NCI-H1930 (cell line): ENCODE data around the gene RXRA.

Source experiments
- DNase-seq, 2 experiments: peaks; one replicate each; lab custom pipeline; 2025; lab: John Stamatoyannopoulos, UW

The RXRA gene

DNA sequence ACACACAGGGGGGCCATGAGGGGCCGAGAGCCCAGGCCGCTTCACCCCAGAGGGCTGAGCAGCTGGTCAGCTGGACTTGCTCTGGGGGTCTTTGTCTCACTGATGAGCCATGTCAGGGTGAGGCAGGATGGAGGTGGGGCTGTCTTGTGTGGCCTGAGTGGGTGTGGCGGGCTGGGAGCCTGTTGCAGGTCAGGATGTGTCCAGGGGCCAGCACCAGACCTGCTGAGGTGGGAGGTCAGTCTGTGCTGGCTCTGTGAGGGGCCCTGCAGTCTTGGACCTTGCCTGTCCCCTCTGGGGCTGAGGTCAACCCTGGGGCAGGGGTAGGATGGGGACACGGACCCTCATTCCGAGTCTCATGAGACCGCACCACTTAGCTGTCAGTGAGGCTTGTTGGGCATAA, 56.9 kb downstream of the RXRA start:
- no peak for DNase-seq

DNA sequence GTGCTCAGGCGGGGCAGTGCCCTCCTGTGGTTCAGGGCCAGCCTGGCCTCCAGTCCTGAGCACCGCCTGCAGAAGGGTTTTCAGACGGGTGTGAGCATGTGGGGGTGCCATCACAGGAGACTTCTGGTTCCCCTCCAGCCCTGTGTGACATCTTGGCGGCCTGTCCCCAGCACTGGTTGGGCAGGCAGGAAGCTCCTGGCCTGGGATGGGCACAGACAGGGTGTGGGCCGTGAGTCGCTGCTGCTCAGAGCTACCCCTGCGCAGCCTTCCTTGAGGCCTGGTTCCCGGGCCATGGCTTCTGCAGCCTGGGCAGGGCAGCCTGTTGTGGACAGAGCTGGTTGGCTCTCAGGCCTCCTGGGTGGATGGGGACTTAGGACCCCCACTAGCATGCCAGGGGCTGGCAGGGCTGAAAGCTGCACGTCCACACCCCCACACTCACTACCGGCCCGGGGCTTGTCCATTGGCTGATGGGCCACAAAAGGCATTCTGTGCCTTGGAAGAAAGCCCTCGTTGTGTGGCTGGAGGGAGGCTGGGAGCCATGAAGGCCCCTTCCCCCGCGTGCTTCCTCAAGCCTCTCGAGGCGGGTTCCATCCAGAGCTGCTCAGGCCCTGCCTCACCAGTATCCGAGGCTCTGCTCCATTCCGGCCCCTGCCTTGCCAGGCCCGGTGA, 58.7 kb downstream of the RXRA start:
- no peak for DNase-seq

DNA sequence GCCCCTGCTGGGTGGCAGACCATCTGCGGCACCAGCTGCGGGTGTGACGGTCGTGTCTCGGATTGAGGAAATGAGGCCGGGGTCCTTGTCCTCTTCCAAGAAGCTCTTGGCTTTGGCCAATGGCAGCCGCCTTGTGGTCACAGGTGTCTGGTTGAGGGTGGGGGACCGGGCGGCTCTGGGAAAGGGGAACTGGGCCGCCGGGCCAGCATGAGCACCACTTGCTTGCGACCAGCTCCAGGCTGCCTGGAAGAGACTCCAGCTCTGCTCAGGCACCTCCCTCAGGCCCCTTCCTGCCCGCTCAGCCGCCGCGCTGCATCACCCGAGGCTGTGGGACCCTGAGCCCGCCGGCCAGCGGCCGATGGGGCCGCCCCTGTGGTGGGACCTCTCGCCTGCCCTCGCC, 59.7 kb downstream of the RXRA start:
- no peak for DNase-seq

DNA sequence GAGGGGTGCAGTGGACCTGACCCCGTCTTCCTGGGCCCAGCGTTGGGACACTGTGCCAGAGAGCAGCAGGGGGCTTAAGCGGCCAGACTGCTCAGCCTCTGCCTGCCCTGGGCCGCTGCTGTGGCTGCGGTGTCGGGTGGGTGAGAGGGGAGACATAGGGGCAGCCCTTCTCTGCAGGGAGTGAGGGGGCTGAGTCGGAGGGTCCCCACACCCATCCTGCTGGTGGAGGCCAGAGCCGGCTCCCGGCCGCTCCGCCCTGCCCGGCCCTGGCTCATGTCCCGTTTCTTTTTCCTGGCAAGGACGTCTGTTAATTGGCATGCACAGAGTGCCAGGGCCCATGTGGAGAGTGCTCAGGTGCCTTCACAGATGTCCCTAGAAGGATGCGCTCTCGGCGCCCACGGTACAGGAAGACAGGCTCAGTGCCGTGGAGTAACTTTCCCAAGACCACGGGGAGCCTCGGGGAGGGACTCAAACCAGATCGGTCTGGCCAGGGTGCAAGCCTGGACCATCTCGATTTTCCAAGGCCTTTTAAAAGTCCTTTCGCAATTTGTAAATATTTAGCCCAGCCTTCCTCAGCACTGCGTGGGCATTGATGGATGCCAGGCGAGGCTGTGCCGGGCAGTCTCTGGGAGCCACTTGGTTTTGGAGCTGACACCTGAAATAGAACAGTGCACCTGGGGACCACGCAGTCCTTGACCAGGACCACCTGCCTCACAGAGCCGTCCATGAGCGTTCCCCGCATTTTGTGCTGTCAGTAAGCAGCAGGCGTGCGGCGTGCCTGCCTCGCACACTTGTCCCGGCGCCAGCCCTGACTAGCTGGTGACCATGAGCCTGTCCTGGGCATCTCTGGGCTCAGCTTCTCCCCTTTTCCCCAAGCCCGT, 60.9 kb downstream of the RXRA start:
- DNase-seq = no peak

DNA sequence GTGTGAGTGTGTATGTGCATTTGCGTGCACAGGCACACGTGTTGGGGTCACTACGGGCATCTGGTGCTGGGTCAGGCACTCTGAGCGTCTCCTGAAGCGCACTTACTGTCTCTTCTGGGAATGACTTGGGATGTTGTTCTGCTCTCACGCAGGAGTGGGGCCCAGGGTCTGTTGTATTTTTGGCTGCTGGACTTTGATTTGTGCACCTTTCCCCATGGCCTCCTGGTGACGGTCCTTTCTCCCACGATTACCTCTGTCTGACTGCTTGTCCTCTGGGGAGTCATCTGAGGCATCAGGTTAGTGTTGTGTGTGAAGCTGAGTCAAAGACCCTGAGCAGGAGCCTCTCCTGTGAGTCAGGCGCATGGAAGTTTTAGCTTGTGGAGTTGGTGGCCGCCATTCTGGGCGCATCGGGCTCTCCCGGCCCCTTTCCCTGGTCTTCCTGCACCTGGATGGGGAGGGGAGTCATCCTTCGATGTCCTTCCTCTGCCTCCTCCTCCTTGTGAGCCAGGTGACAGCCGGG, 62.1 kb downstream of the RXRA start:
- no peak for DNase-seq

DNA sequence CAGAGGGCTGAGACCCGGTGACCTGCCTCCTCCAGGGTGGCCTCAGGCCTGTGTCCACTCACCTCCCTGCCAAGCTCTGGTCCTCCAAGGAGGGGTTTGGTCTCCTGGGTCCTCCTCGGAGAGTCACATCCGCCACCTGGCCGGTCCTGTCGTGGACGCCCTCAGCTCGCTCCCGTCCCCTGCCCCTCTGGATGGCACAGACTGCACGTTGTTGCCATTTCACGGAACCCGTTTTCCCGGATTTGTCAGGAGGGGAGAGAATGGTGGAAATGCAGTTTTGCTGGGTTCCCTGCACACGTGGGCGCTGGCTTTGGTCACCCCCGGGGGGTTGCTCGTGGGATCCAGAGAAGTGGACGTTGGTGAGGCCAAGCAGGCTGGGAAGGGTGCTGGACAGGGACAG, 62.7 kb downstream of the RXRA start:
- DNase-seq = no peak

DNA sequence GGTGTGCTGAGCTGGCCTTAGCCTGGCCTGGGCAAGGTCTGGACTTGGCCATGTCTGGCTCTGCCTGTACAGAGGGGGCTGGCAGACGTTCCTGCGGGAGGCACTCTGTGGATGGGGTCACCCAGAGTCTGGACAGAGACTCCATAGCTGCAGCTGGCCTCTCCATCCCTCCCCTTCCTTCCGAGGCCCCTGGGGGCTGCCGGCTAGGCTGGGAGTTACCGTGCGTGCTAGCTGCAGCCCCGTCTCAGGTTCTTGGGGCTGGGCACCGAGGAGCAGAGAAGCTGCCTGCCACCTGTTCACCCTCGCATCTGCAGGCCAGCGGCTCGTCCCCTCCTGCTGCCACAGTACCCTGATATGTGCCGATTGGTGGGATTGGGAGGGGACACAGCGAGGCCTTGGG, 63.4 kb downstream of the RXRA start:
- no peak for DNase-seq

DNA sequence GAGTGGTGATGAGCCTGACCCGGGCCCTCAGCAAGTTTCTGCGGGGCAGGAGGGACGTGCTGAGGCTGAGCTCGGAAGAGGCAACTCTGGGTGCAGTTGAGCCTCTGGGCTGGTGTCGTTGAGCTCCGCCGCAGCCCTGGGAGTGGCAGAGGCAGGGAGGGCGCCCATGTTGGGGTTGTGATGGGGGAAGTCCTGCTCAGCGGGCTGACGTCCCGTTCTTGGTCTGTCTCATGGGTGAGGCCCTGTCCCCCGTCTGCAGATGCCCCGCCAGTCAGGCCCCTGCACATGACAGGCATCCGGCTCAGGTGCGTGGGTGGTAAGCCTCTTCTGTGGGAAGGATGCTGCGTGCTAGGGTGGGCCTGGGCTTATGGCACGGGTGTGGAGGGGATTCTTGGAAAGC, 64.3 kb downstream of the RXRA start:
- DNase-seq = no peak

DNA sequence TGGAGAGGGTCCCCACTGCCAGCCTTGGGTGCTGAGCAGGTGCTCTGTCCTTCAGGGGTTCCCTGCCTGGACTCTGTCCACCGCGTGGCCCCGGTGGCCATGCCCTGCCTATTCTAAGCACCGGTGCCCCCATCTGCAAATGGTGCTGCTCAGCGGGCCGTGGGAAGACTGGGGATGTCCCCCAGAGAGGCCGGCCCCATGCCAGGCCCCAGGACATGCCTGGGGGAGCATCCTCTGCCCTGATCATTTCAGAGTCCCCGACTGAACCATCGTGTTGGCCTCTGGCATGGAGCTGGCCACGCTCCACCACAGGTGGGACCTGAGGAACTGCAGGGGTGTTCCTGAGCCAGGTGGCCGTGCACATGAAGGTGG, 64.7 kb downstream of the RXRA start:
- no peak for DNase-seq

DNA sequence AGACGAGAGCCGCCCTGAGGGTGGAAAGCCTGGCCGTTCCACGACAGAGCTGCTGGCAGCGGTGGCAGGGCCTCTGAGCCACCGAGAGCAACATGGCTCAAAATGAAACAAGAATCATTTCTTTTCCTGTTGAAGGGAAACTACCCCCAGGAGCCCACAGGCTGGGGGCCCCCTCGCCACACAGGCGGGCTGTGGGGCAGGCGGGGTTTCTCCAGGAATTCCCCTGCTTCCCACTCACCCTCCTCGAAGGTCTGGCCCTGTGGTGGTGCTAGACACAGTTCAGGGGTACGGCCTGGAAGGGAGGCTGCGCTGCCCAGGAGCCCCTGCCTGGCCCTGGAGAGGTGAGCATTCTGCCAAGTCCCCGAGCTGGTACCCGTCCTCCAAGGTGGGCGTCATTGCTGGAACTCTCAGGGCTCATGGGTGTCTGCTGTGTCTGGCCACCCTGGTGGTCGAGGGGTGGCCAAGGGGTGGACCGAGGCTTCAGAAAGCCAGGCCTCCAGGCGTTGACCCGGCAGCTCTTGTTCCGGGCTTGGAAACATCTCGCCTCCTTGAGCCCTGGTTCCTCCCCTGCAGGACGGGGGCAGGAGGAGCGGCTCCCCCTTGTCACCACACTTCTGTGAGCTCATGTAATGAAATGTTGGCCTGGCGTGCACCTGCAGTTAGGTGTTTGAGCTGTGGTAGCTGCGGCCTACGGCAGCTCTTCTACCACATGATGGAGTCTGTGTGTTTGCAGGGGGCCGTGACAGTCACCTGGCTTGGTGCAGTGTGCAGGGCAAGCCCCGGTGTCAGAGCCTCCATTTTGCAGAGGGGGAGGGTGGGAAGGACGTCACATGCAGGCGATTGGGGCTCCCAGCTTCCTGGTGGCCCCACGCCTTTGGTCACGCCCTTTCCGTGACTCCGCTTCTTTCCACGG, 65.3 kb downstream of the RXRA start:
- DNase-seq = no peak

DNA sequence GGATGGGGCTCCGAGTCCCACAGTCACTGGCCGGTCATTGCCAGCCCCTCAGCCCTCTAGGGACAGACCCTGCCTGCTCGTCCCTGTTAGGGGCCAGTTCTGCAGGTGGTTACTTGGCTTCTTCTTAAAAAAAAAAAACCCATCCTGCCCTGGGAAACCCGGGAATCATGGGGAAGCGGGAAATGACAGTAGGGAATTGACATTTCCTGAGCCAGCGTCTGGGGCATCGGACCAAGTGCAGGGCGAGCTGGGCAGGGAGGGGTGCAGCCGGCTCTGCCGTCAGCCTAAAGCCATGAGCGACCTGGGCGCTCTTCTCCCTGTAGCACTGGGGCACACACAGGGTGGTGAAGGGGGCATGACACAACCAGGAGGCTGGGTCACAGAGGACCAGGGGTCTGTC, 66.6 kb downstream of the RXRA start:
- no peak for DNase-seq

DNA sequence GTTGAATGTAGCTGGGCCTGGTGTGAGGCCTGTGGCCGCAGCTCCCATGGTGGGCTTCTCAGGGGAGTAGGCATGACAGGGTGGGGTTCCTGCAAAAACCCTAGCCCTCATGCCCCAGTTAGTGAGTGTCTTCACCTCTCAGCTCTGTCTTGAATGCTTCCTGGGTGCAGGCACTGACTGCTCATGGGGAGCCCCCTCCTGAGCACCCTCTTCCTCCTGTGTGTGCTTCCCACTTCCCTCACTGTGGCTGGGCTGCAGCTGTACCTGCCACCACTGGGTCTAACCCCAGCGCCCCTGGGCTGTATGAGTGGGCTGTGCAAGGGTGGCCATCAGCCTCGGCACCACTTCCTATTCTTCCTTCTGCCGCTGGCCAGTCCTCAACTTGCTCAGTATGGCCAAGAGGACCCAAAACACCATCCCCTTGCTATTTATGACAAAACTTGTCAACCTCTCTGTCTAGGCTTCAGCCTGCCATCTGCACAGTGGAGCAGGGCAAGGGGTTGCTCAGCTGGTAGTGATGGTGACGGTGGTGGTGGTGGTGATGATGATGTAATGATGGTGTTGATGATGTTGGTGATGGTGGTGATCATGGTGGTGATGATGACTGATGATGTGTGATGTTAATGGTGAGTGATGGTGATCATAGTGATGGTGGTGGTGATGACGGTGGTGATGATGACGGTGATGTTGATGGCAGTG, 67.5 kb downstream of the RXRA start:
- DNase-seq = no peak

DNA sequence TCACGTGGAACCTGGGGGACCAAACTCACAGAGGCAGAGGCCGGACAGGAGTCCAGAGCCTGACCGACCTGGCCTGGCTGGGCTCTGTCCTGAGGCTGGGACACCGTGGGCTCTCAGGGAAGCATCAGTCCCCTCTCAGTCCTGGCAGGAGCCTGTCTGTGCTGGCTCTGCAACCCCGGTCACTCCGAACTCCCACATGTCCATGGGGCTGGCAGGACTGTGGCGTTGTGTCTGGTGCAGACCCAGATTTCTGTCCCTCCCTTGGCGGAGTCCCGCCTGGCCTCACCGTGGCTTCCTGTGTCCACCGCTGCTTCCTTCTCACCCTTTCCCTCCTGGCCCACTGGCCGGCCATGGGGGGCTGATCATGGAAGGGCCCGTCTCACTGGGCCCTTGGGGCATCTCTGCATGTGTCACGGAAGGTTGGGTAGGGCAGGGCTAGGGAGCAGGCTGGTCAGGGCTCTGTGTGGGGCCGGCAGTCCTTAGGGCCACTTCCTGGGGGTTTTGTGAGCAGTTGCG, 68.8 kb downstream of the RXRA start:
- no peak for DNase-seq

DNA sequence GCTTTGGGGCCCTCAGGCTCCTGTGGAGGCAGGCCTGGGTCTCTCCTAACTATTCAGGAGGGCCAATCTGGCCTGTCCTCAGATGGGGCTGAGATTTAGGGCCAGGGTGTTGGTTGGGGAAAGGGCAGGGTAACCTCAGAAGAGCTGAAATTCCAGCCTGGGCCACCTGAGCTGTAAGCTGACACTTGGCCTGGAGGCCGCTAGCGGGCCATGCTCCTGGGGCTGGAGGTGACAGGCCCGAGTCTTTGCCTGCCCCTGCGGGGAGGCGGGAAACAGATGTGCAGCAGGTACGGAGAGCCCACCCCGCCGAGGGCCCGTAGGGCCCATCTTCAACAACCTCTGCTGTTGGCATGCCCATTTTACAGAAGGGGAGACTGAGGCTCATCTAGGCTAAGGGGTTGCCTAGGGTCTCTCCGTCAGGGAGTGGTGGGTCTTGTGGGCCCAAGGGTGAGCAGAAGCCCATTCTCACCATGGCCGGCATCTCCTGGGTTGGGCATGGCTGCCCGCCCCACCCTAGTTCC, 69.5 kb downstream of the RXRA start:
- DNase-seq = no peak

DNA sequence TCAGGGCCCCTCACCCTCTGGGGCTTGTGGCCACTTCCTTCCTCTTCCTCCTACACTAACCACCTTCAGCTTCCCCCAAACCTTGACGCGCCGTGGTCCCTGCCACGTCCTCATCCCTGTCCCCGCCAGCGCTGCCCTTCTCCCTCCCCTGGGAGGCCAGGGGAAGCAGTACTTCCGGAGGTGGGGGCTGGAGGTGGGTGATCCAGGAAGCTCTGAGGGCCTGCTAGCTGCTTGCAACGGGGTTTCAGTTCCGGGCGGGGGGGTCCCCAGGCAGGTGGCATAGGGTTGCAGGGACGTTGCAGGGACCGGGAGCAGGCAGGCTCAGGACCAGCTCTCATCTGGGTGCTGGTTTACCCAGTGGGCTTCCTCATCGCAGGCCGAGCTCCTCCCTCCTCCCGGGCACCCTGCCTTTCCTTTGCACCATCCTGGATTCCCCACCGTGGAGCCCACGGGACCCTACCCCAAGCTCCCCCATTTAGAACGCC, 70.0 kb downstream of the RXRA start:
- no peak for DNase-seq

DNA sequence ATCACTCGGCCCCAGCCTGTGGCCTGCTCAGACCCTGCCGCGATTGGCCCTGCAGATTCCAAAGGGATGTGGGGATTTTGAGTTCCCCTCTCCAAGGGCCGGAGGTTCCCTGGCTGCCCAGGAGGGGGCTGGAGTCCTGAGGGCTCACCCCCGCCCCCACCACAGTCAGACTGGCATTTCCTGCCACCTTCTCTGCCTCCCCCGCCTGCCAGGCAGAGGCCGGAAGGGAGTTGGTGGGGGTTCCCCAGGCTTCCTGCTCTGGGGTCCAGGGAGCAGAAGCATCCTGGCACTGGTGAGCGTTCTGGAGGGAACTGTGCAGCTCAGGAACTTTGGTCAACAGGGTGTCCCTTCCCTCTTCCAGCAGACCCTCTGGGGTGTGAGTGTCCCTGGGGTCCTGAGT, 70.6 kb downstream of the RXRA start:
- no peak for DNase-seq

DNA sequence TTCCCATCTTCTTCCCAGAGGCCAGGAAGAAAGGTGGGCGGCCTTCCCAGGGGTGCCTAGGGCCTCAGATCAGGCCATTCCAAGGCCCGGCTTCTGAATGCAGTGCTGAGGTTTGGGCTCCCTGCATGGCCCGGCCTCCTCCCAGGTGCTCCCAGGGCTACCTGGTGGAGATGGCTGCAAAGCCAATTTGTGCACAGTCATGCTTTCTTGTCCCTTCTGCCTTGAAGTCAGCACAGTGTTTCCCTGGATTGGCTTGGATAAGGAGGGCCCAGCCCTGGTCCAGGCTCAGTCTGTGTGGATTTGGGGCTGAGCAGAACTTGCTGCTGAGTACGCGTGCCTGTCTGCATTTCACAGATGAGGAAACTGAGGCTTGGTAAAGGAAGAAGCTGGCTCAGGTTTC, 72.5 kb downstream of the RXRA start:
- no peak for DNase-seq

DNA sequence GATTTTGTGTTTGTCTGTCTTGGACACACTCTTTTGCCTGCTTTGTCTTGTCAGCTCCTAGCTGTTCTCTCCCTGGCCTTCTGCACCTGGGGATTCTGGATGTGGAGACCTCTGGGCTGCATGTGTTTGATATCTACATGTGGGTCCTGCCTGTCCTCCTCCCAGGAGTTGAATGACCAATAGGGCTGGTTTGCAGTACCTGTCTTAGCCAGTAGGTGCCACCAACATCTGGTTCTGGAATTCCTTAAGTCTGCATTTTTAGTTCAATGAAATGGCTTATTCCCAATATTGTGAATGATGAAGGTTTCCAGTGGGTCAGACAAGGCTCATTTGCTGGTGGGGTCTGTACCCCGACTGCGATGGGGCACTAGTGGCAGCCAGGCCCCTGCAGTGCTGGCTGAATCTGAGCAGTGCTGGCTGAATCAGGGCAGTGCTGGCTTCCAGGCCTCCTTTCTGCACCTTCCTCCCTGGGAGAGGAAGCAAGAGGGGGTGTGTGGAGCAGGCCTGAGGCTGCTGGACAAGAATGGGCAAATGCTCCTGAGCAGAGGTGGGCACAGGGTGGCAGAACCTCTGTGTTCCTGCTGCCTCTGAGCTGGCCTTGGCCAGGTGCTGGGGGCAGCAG, 73.3 kb downstream of the RXRA start:
- DNase-seq = no peak

DNA sequence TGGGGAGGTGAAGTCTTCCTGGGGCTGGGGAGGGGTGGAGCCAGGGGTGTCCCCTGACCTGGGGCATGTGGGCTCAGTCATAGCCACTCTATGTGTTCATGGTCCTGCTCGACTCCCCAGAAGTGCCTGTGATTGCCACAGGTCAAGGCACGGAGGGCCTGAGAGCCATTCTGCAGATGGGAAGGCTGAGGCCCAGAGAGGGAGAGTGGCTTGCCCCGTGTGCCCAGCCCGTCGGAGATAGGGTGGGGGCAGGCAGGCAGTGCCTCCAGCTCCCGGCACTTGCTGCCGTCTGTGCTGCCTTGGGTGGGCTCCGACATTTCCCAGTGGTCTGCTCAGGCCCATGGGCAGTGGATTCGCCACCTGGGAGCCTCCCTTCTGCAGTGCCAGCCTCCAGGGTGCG, 74.0 kb downstream of the RXRA start:
- DNase-seq = no peak

DNA sequence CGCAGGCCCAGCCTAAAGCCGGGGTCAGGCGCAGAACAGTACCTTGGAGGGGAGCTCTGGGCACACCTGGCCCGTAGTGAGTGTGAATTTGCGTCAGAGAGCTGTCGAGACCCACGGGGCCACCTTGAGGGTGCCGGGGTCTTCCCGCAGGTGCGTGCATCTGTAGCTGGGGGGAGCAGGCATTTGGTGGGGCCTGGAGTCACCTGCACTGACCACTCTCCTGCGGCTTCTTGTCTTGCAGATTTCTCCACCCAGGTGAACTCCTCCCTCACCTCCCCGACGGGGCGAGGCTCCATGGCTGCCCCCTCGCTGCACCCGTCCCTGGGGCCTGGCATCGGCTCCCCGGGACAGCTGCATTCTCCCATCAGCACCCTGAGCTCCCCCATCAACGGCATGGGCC, 75.1 kb downstream of the RXRA start:
- DNase-seq = no peak

DNA sequence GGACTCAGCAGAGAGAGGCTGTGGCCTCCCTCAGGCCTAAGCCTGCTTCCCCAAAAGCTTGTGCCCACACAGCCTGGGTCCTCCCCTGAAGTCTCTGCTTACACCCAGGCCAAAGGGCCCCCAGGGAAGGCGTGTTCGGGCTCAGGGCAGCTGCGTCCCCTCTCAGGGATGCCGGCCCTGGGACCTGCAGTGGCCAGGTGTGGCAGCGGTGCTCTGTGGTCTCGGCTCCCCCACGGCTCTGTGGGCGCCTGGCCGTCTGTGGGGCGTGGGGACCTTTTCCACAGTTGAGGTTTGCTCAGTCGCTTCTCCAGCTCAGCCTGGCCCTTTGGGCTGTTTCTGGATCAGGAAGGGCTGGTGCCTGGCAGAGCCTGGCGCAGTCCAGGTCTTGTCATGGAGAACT, 75.9 kb downstream of the RXRA start:
- no peak for DNase-seq
